Activated B cell treated with CpG ODN at 0.5 μM for 24 hours (primary cell): ENCODE data around the gene PIR. TPM values are rescaled to one million over a fixed set of nuclear protein-coding genes. Genes with fewer than 3 reads are reported as not detected.

Experiments
- ATAC-seq: fragments of 200-7000 bp; cut with Tn5 transposase; one replicate; pipeline ENCODE4 v1.10.0; 2021; ENCODE audit warnings: low read depth, mild to moderate bottlenecking, moderate library complexity
- CTCF ChIA-PET: fragments of 350-600 bp; sonication (Branson Sonifier 250); formaldehyde crosslinking; loops from one replicate; lab custom pipeline; 2021; ENCODE audit warnings: antibody characterized with exemption; lab: Charles Lee
- POLR2A ChIA-PET: fragments of 350-600 bp; sonication (Branson Sonifier 250); formaldehyde crosslinking; loops from one replicate; lab custom pipeline; 2021; ENCODE audit warnings: antibody characterized with exemption; lab: Charles Lee
- DNase-seq: peaks from one replicate; pipeline ENCODE4 v3.0.0; 2022
- H3K27ac Mint-ChIP-seq: one replicate; pipeline ENCODE4 v1.8.0; 2020; ENCODE audit warnings: mixed read lengths
- H3K27me3 Mint-ChIP-seq: one replicate; pipeline ENCODE4 v1.8.0; 2021; ENCODE audit warnings: mixed read lengths
- H3K36me3 Mint-ChIP-seq: one replicate; pipeline ENCODE4 v1.8.0; 2021; ENCODE audit warnings: low read depth, mixed read lengths
- H3K4me1 Mint-ChIP-seq: one replicate; pipeline ENCODE4 v1.8.0; 2021; ENCODE audit warnings: mixed read lengths
- H3K4me3 Mint-ChIP-seq: one replicate; pipeline ENCODE4 v1.8.0; 2020; ENCODE audit warnings: mild to moderate bottlenecking, mixed read lengths
- H3K9me3 Mint-ChIP-seq: one replicate; pipeline ENCODE4 v1.8.0; 2020; ENCODE audit warnings: mixed read lengths
- CTCF ChIP-seq: fragments of 200-600 bp; IDR thresholded peaks from one replicate; pipeline ENCODE4 v1.8.0; 2022; ENCODE audit warnings: antibody characterized with exemption, mild to moderate bottlenecking
- intact Hi-C: fragments of 100-400 bp; cut with micrococcal nuclease; formaldehyde crosslinking; loops from one replicate; pipeline ENCODE4 v1.15.1; 2024
- total RNA-seq: library from RNA; stranded (reverse); gene quantifications from 2 replicates; pipeline ENCODE4 v1.2.3, GENCODE V29; 2022

The PIR gene
- total RNA-seq, 1 donor from 2014 or later = 0.82 TPM

GRCh38 chrX:15511563-15511962 is 18.4 kb upstream of the PIR start:
- POLR2A ChIA-PET = no interaction called here
- Mint-ChIP-seq H3K9me3 (no peaks in the 10 kb centered on the region), H3K36me3 (no peaks in the 10 kb centered on the region), H3K27me3 (no peaks in the 10 kb centered on the region), H3K4me1 (no peaks in the 10 kb centered on the region), H3K4me3 (no peak overlapping the region), H3K27ac (no peak overlapping the region)
- CTCF ChIA-PET = no interaction called here
- intact Hi-C loops = no loop called here
- DNase-seq (no peak), ATAC-seq (no peak)
- TF ChIP-seq CTCF = no peak

DNA sequence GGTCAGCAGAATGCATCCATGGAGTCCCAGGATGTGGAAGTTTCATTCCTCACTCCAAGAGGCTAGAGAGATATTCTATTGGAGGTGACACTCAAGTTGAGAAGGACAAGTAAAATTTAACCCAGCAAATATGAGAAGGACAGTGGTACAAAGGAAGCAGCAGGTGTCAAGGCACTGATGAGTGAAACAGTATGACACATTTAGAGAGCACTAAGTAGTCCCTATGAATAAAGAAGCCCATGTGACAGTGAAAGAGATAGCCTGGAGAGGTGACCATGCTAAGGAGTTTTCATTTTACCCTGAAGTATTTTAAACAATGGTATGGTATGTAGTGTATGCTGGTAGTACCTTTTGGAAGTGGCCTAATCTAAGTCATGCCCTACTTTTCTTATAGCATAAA is 16.7 kb upstream of the PIR start:
- intact Hi-C loops = no loop called here
- ChIA-PET CTCF (no interaction called here), POLR2A (no interaction called here)
- DNase-seq (no peak), ATAC-seq (no peak)
- no peak for TF ChIP-seq CTCF
- Mint-ChIP-seq H3K27ac (no peak overlapping the region), H3K9me3 (no peaks in the 10 kb centered on the region), H3K27me3 (peaks cover 2% of the 10 kb centered on the region), H3K36me3 (no peaks in the 10 kb centered on the region), H3K4me1 (no peaks in the 10 kb centered on the region), H3K4me3 (no peak overlapping the region)

DNA sequence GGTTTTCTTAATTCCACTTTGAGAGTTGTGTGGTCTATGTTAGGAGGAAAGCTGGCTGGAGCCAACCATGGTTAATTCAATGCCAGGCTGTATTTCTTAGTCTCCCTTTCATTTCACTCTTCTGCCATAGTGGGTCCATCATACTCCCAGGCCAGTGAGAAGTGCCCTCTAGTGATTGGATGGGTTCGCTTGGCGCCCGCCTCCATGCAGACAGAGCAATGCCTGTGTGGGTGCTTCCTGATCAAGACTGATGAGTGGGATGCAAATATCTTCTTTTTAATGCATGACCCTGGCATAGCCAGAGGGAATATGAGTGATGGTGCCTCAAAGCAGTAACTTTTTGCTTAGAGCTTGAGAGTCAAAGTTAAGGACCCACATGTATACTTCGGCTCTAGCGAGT is 13.9 kb upstream of the PIR start:
- Mint-ChIP-seq H3K9me3 (no peaks in the 10 kb centered on the region), H3K27me3 (peaks cover 6% of the 10 kb centered on the region), H3K27ac (no peak overlapping the region), H3K36me3 (no peaks in the 10 kb centered on the region), H3K4me1 (no peaks in the 10 kb centered on the region), H3K4me3 (no peak overlapping the region)
- DNase-seq (no peak), ATAC-seq (no peak)
- POLR2A ChIA-PET = no interaction called here
- TF ChIP-seq CTCF = no peak
- intact Hi-C loops = no loop called here
- CTCF ChIA-PET = no interaction called here

- ChIA-PET POLR2A (no interaction called here), CTCF (no interaction called here)
- Mint-ChIP-seq H3K27me3 (peaks cover 6% of the 10 kb centered on the region), H3K9me3 (no peaks in the 10 kb centered on the region), H3K4me1 (no peaks in the 10 kb centered on the region), H3K27ac (no peak overlapping the region), H3K36me3 (no peaks in the 10 kb centered on the region), H3K4me3 (no peak overlapping the region)
- intact Hi-C loops = no loop called here
- no peak for ATAC-seq
- no peak for TF ChIP-seq CTCF
- no peak for DNase-seq
Observed at GRCh38 chrX:15505101-15505500, 12.0 kb upstream of the PIR start.

DNA sequence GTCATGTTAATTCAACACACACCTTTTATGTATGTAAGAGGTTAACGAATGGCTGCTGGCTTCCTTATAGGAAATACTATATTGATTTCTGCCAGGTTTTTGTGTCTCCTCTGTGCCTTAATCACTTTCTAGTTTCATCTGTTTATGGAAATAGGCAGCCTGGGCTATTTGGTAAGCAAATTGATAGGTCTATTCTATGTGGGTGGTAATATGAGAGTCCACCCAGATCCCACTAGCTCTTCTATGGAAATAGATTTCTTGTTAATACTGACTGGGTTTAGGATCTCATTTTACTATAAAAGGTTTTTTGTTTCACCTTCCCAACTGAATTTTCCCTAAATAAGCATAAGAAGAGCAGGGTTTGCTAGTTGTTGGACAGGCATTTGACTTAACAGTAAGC is 11.5 kb upstream of the PIR start:
- no peak for TF ChIP-seq CTCF
- Mint-ChIP-seq H3K27me3 (peaks cover 8% of the 10 kb centered on the region), H3K4me3 (no peak overlapping the region), H3K4me1 (no peaks in the 10 kb centered on the region), H3K36me3 (no peaks in the 10 kb centered on the region), H3K27ac (no peak overlapping the region), H3K9me3 (no peaks in the 10 kb centered on the region)
- POLR2A ChIA-PET = no interaction called here
- intact Hi-C loops = no loop called here
- no peak for DNase-seq
- CTCF ChIA-PET = no interaction called here
- no peak for ATAC-seq
